Neuronal stem cell (in vitro differentiated cells): Measurements from ENCODE around the gene GOLGA6A.
A peak's percentile ranks its signal among the peaks of the same experiment; 100 is the strongest.

Experiments used
- DNase-seq: peaks from one replicate; pipeline ENCODE4 v3.0.0-alpha.2; 2013; ENCODE audit warnings: low spot score
- H2AFZ ChIP-seq: one replicate; pipeline ENCODE4 v1.6.1; 2013; ENCODE audit warnings: mild to moderate bottlenecking, low read length, inconsistent platforms
- H2AK5ac ChIP-seq: 2 replicates; pipeline ENCODE4 v1.6.1; 2013; ENCODE audit warnings: low read depth, mild to moderate bottlenecking, inconsistent platforms, low read length, moderate library complexity, mixed read lengths
- H2BK120ac ChIP-seq: 2 replicates; pipeline ENCODE4 v1.6.1; 2013; ENCODE audit warnings: low read depth, mild to moderate bottlenecking, inconsistent platforms, low read length, moderate library complexity, mixed read lengths
- H2BK12ac ChIP-seq: one replicate; pipeline ENCODE4 v1.6.1; 2013; ENCODE audit warnings: low read length, inconsistent platforms
- H2BK15ac ChIP-seq: 2 replicates; pipeline ENCODE4 v1.6.1; 2013; ENCODE audit warnings: mild to moderate bottlenecking, low read length, inconsistent platforms, mixed read lengths
- H2BK5ac ChIP-seq: one replicate; pipeline ENCODE4 v1.6.1; 2013; ENCODE audit warnings: inconsistent platforms, mild to moderate bottlenecking, low read length, moderate library complexity
- H3K14ac ChIP-seq: one replicate; pipeline ENCODE4 v1.6.1; 2013; ENCODE audit warnings: low read length, inconsistent platforms
- H3K18ac ChIP-seq: 2 replicates; pipeline ENCODE4 v1.6.1; 2013; ENCODE audit warnings: low read length, inconsistent platforms
- H3K23ac ChIP-seq: 2 replicates; pipeline ENCODE4 v1.6.1; 2013; ENCODE audit warnings: low read depth, mild to moderate bottlenecking, mixed read lengths, low read length, inconsistent platforms; ENCODE audit not compliant: poor library complexity
- H3K27ac ChIP-seq: replicated peaks from 3 replicates; pipeline ENCODE4 v1.5.1; 2013; ENCODE audit warnings: low read length, inconsistent platforms
- H3K27me3 ChIP-seq, 3 experiments: 2 replicates each; pipeline ENCODE4 v1.6.1; 2013; ENCODE audit warnings: low read length in 3 of 3, mild to moderate bottlenecking in 2 of 3, inconsistent platforms in 1 of 3, low read depth in 1 of 3, mixed read lengths in 1 of 3, moderate library complexity in 1 of 3; ENCODE audit not compliant: control insufficient read depth in 3 of 3, insufficient read depth in 3 of 3
- H3K36me3 ChIP-seq, 2 donors: replicated peaks in 1 of 2; 2 replicates each; pipeline ENCODE4 v1.6.1; 2013; ENCODE audit warnings: low read length in 2 of 2; ENCODE audit not compliant: control insufficient read depth in 2 of 2, insufficient read depth in 2 of 2
- H3K4ac ChIP-seq: 2 replicates; pipeline ENCODE4 v1.6.1; 2013; ENCODE audit warnings: inconsistent platforms, mild to moderate bottlenecking, low read length, moderate library complexity
- H3K4me1 ChIP-seq, 2 donors: 1 replicate in 1 of 2; 2 replicates in 1 of 2; pipeline ENCODE4 v1.6.1; 2013; ENCODE audit warnings: low read length in 2 of 2, low read depth in 1 of 2; ENCODE audit not compliant: control insufficient read depth in 2 of 2, insufficient read depth in 1 of 2
- H3K4me2 ChIP-seq: one replicate; pipeline ENCODE4 v1.6.1; 2013; ENCODE audit warnings: mild to moderate bottlenecking, low read length, inconsistent platforms; ENCODE audit not compliant: insufficient read depth, poor library complexity, severe bottlenecking
- H3K4me3 ChIP-seq, 2 donors: 2 replicates each; pipeline ENCODE4 v1.5.1; 2013; ENCODE audit warnings: low read length in 2 of 2, mild to moderate bottlenecking in 2 of 2, inconsistent platforms in 1 of 2, moderate library complexity in 1 of 2
- H3K79me1 ChIP-seq: one replicate; pipeline ENCODE4 v1.6.1; 2013; ENCODE audit warnings: low read depth, mild to moderate bottlenecking, inconsistent platforms, low read length, moderate library complexity
- H3K9ac ChIP-seq: one replicate; pipeline ENCODE4 v1.6.1; 2013; ENCODE audit warnings: mild to moderate bottlenecking, low read depth, low read length, inconsistent platforms; ENCODE audit not compliant: poor library complexity
- H3K9me3 ChIP-seq, 2 donors: replicated peaks in 1 of 2; 2 replicates each; pipeline versions ENCODE3 to v1.6.1; 2013; ENCODE audit warnings: low read length in 2 of 2, mild to moderate bottlenecking in 2 of 2, inconsistent platforms in 1 of 2, low read depth in 1 of 2, mixed read lengths in 1 of 2, moderate library complexity in 1 of 2; ENCODE audit not compliant: control insufficient read depth in 2 of 2, insufficient read depth in 1 of 2
- H4K8ac ChIP-seq: one replicate; pipeline ENCODE4 v1.6.1; 2013; ENCODE audit warnings: low read depth, mild to moderate bottlenecking, inconsistent platforms, low read length, moderate library complexity
- H4K91ac ChIP-seq: one replicate; pipeline ENCODE4 v1.6.1; 2013; ENCODE audit warnings: low read length, low read depth, mild to moderate bottlenecking, inconsistent platforms; ENCODE audit not compliant: poor library complexity
- WGBS, 2 donors: extraction: QIAGEN DNeasy Blood & Tissue Kit; methylation state at CpG; one replicate each; pipeline ENCODE4 v1.1.7; 2013; ENCODE audit warnings: missing lambda C conversion rate in 2 of 2, mixed read lengths in 1 of 2; ENCODE audit not compliant: insufficient read length in 2 of 2, insufficient replicate concordance in 1 of 2; ENCODE audit errors: extremely low coverage in 2 of 2; 5-methylcytosine and 5-hydroxymethylcytosine counted together

The GOLGA6A gene

DNA sequence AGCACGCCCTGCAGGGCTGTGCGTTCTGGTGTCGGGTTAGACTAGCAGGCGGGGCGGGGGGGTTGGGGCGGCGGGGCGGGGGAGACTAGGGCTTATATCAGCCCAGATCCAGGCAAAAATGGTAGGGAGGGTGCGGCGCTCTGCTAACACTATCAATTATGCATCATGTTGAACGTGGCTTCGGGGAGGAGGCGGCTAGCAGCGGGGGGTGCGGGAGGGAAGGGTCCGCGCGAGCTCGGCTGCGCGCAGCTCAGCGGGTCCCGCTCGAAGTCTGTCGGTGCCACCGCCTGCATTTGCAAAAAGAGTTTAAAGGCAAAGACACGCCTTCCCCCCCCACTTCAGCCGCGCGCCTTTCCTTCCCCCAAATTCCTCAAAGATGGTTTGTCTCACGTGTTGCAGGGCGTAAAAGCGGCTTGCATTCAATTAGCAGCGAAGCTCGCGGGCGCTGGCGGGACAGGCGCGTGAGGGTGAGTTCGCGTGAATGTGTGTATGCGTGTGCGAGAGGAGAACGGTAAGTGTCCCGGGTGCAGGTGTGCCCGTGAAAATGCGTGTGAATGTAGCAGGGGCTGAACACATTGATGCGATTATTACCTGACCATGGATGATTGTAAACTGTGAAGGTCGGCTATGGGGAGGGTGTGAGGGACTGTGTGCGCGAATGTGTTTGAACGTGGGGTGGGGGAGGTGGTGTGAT is 48.0 kb upstream of the GOLGA6A start, which contains the start of gene ISLR2:
Gene ISLR2 (plus strand): TSS at position 432 of the 694 bp plus-strand sequence. CDS start 2,169 bp downstream, outside the sequence.
- Histone ChIP-seq H2BK120ac (peak within 1 kb of the TSS; percentile 51), H3K36me3 (no peaks in the 10 kb centered on the region), H2BK12ac (peak within 1 kb of the TSS; percentile 97), H2AK5ac (peak within 1 kb of the TSS; percentile 98), H3K79me1 (peaks cover 6% of the 10 kb centered on the region), H3K4me1 (peaks cover 29 to 37% of the 10 kb centered on the region in 2 donors), H3K4me3 (peak within 1 kb of the TSS; percentile 48 to 63), H3K27ac (no peak within 1 kb of the TSS), H3K18ac (peak within 1 kb of the TSS; percentile 95), H3K23ac (peak within 1 kb of the TSS; percentile 94), H3K14ac (peak within 1 kb of the TSS; percentile 67), H3K27me3 (peaks cover 64 to 84% (median 75%) of the 10 kb centered on the region in 3 experiments), H3K9ac (peak within 1 kb of the TSS; percentile 78), H2BK15ac (peak within 1 kb of the TSS; percentile 54), H4K91ac (peak within 1 kb of the TSS; percentile 73), H2AFZ (peak within 1 kb of the TSS; percentile 90), H3K4ac (no peak within 1 kb of the TSS), H3K4me2 (peak within 1 kb of the TSS; percentile 82), H2BK5ac (no peak within 1 kb of the TSS), H3K9me3 (peaks cover 25 to 27% of the 10 kb centered on the region in 2 donors), H4K8ac (no peak within 1 kb of the TSS)
- no CpG with 5 or more reads among the region's 53 CpGs for WGBS, 2 donors
- no peak for DNase-seq

DNA sequence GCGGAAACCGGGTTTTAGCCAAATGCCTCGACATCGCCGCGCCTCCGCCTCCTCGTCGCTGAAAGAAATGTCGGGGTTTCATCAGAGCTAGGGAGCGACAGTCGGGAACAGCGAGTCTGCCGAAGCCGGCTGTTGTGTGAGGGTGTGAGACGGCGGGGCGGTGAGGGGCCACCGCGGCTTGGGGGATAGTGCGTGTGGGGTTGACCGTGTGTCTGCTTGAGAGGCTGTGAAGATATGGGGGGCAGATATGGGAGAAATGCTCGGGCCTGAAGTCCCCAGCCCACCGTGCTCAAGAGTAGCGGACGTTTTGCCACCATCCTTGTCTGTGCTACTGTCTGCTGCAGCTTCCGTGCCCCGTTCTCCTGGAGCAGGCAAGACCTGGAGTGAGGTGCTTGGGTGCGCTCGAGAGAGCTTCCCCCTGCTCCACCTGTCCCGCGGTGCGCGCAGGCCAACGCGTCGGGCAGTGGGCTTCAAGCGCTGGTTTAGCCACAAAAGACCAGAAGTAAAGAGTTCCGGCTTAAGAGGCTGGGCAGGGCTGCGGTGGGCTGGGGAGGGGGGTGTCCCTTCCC is 47.3 kb upstream of the GOLGA6A start:
- no CpG with 5 or more reads among the region's 40 CpGs for WGBS, 2 donors
- H3K4me2 ChIP-seq, result peak overlapping the region; percentile 82
- H2BK5ac ChIP-seq, result no peak overlapping the region
- H3K23ac ChIP-seq, result peak overlapping the region; percentile 60
- peak overlapping the region; percentile 48 to 63 for H3K4me3 ChIP-seq
- peak overlapping the region; percentile 95 for H3K18ac ChIP-seq
- H3K27ac ChIP-seq, result no peak overlapping the region
- peaks cover 29 to 34% of the 10 kb centered on the region in 2 donors for H3K4me1 ChIP-seq
- H2BK120ac ChIP-seq, result peak overlapping the region; percentile 51
- peaks cover 62 to 78% (median 69%) of the 10 kb centered on the region in 3 experiments for H3K27me3 ChIP-seq
- H2BK12ac ChIP-seq, result peak overlapping the region; percentile 97
- peak overlapping the region; percentile 91 for H2AK5ac ChIP-seq
- peak overlapping the region; percentile 19 for H2BK15ac ChIP-seq
- peak overlapping the region; percentile 90 for H2AFZ ChIP-seq
- no peak overlapping the region for H4K8ac ChIP-seq
- H3K4ac ChIP-seq, result no peak overlapping the region
- DNase-seq, result no peak
- H3K36me3 ChIP-seq, result no peaks in the 10 kb centered on the region
- H3K14ac ChIP-seq, result peak overlapping the region; percentile 65
- H3K9ac ChIP-seq, result peak overlapping the region; percentile 78
- H3K79me1 ChIP-seq, result peaks cover 4% of the 10 kb centered on the region
- peaks cover 21 to 25% of the 10 kb centered on the region in 2 donors for H3K9me3 ChIP-seq
- peak overlapping the region; percentile 73 for H4K91ac ChIP-seq

- Histone ChIP-seq H3K18ac (peak overlapping the region; percentile 95), H3K4me3 (peak overlapping the region; percentile 48 to 63), H4K91ac (no peak overlapping the region), H3K9me3 (peaks cover 16 to 24% of the 10 kb centered on the region in 2 donors), H3K14ac (peak overlapping the region; percentile 65), H2AK5ac (peak overlapping the region; percentile 91), H3K27ac (no peak overlapping the region), H3K4me2 (peak overlapping the region; percentile 82), H3K79me1 (peaks cover 4% of the 10 kb centered on the region), H3K36me3 (no peaks in the 10 kb centered on the region), H3K4me1 (peaks cover 27 to 29% of the 10 kb centered on the region in 2 donors), H2BK12ac (peak overlapping the region; percentile 97), H2AFZ (peak overlapping the region; percentile 90), H3K9ac (peak overlapping the region; percentile 82), H3K23ac (peak overlapping the region; percentile 70), H2BK5ac (no peak overlapping the region), H4K8ac (no peak overlapping the region), H2BK120ac (peak overlapping the region; percentile 51), H3K27me3 (peaks cover 57 to 71% (median 63%) of the 10 kb centered on the region in 3 experiments), H2BK15ac (peak overlapping the region; percentile 19), H3K4ac (no peak overlapping the region)
- no peak for DNase-seq
- no CpG with 5 or more reads among the region's 43 CpGs for WGBS, 2 donors
Measured at GRCh38 chr15:74128785-74129585, 46.6 kb upstream of the GOLGA6A start.
